Measurements from ENCODE around the gene KLHDC4. TPM values are rescaled to one million over a fixed set of nuclear protein-coding genes. Genes with fewer than 3 reads are reported as not detected.
"Not testable (repeated sequence)": the region's sequence is repeated elsewhere in the genome, so short reads cannot be mapped to it uniquely, and the experiment has no call there.

Gene KLHDC4
- total RNA-seq, 1 donor from 2014 or later: 34.0 TPM

DNA sequence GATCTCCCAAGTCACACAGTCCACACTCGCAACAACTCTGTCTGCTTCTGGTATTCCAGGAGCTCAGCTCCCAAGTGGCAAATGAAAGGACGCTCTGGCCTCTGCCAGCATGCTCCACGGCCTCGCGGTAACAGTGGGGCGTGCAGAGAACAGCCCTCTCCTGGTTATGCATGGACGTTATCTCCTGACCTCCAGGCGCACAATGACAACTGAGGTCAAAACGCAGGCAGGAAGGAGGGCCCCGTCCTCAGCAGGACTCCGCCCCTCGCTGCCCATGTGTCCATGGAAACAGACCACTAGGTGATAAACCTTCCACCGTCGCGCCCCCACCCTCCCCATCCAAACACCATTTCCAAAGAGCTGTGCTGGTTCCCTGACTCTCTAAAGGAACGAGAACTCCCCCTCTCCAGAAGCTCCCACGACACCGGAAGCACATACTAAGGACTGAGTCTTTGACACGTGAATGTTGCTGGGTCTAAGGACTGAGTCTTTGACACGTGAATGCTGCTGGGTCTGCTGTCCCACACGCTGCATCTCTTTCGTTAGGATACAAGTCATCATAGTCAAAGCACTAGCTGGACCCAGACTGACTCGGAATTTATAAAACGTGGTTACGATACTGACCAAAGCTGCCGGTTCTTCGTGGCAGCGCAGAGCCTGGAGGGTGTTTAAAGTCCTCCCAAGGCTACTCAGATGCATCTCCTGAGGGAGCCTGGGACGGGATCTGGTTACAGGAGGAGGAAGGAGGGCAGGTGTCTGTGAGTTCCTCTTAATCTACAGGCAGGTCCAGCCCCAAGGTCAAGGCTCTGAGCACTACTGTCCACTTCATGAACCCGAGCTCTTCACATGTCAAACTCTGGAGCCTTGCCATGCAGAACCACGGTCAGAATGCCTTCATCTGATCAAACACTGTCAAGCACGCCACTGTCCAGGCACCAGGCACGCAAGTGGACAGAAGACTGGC, 43.9 kb downstream of the KLHDC4 start:
- no peak for DNase-seq (ENCODE audit: low read depth, low spot score)

GRCh38 chr16:87720446-87720845, 45.3 kb downstream of the KLHDC4 start:
- DNase-seq (ENCODE audit: low read depth, low spot score): no peak

DNA sequence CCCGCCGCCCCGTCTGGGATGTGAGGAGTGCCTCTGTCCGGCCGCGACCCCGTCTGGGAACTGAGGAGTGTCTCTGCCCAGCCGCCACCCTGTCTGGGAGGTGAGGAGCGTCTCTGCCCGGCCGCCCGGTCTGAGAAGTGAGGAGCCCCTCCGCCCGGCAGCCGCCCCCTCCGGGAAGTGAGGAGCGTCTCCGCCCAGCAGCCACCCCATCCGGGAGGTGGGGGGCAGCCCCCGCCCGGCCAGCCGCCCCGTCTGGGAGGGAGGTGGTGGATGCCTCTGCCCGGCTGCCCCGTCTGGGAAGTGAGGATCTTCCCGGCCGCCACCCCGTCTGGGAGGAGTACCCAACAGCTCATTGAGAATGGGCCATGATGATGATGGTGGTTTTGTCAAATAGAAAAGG, 47.0 kb downstream of the KLHDC4 start:
- not testable (repeated sequence) for DNase-seq (ENCODE audit: low read depth, low spot score)

GRCh38 chr16:87715658-87716057, 50.1 kb downstream of the KLHDC4 start:
- no peak for DNase-seq (ENCODE audit: low read depth, low spot score)

- no peak for DNase-seq (ENCODE audit: low read depth, low spot score)
These were observed 50.6 kb downstream of the KLHDC4 start for GRCh38 chr16:87715231-87715630.

DNA sequence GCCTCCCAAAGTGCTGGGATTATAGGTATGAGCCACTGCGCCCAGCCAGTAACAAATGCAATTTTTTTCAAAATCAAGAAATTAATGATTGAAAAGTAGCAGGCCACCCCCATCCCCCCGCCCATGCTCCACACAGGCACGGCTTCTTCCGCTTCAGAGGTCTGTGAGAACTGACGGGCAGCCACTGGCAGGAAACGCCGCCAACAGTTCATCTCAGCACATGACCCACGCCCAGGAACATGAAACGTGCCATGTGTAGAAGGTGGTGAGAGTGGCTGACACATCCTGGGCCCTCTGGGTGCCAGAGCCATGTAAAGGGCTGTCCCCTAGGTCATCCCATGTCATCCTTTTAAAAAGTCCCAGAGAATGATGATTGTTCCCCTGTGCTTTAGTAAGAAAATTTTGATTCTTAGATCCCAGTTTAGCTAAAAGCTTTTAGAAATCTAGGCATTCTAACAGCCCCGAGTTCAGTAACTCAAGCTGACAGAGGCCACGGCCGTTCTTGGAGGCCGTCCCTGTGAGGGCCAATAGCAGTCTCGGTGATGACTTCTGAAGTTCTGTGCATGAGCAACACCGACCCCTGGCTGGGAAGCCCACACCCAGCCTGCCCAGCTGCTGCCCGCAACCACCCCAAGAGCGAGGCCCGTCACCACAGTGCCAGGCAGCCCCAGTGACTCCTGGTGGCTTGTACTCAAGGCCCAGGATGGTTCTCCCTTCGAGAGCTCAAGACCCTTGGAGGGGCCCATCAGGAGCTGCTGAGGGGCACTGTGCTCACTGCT, 52.1 kb downstream of the KLHDC4 start:
- DNase-seq (ENCODE audit: low read depth, low spot score): no peak

DNA sequence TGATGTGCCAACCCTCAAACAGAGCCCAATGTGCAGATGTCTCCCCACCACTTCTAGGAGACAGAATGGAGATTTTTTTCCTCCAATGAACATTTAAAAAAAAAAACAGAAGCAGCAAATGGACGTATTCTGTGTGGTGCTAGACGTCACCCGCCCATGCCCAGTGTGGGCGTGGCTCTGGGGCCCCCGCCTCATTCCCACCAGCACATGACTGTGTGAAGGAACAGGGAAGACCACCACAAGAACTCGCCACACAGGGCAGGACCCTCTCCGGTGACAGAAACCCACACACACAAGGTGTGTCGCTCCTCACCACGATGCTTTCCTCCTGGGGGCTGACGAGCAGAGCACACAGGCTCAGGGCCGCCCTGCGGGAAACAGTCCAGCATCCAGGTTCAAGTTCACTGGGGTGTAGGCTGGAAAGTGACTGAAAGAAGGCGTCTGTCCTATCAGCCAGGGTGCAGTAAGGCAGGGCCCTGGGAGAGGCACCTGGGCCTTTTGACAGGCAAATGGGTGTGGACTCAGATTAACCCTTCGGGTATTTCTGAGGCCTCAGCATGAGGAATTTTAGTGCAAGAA, 53.5 kb downstream of the KLHDC4 start:
- DNase-seq (ENCODE audit: low read depth, low spot score): no peak

DNA sequence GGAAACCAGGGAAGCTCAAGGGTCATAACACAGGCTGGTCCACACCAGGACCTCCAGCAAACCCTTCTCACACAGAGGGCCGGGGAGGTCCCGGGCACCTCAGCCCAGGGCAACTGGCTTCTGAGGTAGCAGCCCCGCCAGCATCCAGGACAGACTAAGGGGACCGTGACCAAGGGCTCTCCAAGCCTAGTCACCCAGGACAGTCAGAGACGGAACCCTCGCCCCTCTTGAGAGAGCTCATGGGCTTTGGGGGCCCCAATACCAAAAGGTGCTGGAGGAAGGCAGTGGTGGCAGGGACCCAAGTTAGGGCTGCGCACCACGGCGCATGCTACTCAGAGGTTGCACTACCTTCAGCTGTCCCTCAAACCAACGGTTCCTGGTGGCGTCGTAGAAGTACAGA, 54.9 kb downstream of the KLHDC4 start:
- no peak for DNase-seq (ENCODE audit: low read depth, low spot score)

- DNase-seq (ENCODE audit: low read depth, low spot score): no peak
These were observed 56.1 kb downstream of the KLHDC4 start for GRCh38 chr16:87709677-87710076.

- DNase-seq (ENCODE audit: low read depth, low spot score): no peak
These were observed 56.7 kb downstream of the KLHDC4 start for GRCh38 chr16:87708881-87709638.

GRCh38 chr16:87707714-87708580, 57.8 kb downstream of the KLHDC4 start:
- DNase-seq (ENCODE audit: low read depth, low spot score): no peak

- DNase-seq (ENCODE audit: low read depth, low spot score): no peak
These were observed 58.7 kb downstream of the KLHDC4 start for GRCh38 chr16:87707097-87707496.

- no peak for DNase-seq (ENCODE audit: low read depth, low spot score)
These were observed 59.3 kb downstream of the KLHDC4 start for GRCh38 chr16:87706278-87707000.

- no peak for DNase-seq (ENCODE audit: low read depth, low spot score)
These were observed 60.0 kb downstream of the KLHDC4 start for GRCh38 chr16:87705771-87706277.

DNA sequence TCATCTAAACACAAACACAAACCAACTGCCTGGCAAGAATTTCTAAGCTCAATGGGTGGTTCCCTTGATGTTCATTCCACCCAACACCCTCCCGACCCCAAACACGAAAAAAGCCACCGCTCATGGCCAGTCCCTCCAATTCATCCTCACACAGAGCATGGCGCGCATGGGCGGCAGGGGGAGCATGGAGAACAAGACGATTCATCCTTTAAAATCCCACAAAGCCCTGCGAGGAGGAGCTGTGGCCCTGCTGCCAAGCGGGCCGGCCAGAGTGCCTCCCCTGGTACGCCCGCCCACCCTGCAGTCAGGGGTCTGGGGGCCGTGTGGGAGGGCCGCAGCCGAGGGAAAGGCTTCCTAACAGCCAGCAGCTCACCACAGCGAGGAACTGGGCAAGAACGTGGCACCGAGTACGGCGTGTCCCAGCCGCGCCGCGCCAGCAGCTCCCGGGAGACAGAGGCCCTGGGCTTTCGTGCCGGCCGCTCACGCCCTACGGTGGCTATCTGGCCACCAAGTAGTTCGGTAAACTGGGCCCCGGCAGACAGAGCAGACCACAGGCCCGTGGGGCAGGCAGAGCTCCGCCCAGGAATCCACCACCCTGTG, 60.9 kb downstream of the KLHDC4 start:
- no peak for DNase-seq (ENCODE audit: low read depth, low spot score)

DNA sequence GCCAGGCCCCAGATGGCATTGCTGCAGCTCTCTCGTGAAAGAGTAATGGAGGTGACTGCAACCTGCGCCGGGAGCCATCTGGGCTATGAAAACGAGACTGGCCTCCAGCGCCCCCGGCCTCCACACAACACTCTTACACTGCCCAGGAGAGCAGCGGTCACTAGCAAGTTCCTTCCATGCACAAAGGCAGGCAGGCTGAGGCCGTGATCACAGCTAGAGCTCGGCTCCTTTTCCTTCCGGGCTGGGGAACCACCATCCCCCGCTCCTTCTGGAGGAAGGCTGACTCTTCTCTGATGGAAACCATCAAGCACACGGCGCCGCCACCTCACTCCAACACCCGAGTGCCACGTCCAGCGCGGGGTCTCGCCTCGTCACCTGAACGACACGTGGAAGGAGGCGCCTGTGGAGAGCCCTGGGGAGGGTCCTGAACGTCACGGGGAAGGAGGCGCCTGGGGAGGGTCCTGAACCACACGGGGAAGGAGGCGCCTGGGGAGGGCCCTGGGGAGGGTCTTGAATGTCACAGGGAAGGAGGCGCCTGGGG, 61.9 kb downstream of the KLHDC4 start:
- DNase-seq (ENCODE audit: low read depth, low spot score): no peak

GRCh38 chr16:87703071-87703470, 62.7 kb downstream of the KLHDC4 start:
- DNase-seq (ENCODE audit: low read depth, low spot score): no peak

DNA sequence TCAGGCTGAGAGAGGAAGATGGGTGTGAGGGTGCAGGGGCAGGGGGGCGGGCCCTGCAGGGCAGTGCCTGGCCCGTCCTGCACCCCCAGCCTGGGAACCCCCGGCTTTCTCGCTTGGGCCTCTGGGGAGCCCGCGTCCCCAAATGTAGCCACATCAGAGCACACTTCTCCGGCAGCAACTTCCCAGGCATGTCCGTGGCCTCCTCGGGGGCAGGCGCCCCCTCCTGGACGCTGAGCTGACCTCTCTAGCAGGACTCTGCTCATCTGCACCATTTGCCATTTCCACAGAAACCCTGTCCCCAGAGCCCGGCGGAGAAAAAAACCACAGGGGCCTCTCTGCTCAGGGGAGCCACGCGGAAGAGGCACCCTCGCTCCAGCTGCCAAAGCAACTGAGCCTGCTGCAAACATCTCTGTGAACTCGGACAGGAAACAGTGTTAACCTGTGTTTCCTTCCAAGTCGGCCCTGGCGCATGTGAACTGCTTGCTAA, 63.4 kb downstream of the KLHDC4 start:
- DNase-seq (ENCODE audit: low read depth, low spot score): peak; percentile 45

- DNase-seq (ENCODE audit: low read depth, low spot score): no peak
These were observed 64.3 kb downstream of the KLHDC4 start for GRCh38 chr16:87701505-87701921.
